Fibroblast of pulmonary artery (primary cell): ENCODE measurements around the gene FGF1.

ENCODE experiments used
- DNase-seq: peaks from one replicate; pipeline ENCODE4 v3.0.0-alpha.2; 2010; ENCODE audit warnings: low read depth
- H3K4me3 ChIP-seq: replicated peaks from 2 replicates; pipeline ENCODE4 v1.5.1; 2011; ENCODE audit warnings: low read depth, mild to moderate bottlenecking, control low read depth, low read length, moderate library complexity
- TF ChIP-seq, protein P1 (sequence below): IDR thresholded peaks from 2 replicates; pipeline ENCODE4 v1.5.1; 2011; ENCODE audit warnings: mild to moderate bottlenecking, control low read depth, low read length, inconsistent platforms; ENCODE audit errors: missing control alignments

FGF1 gene

DNA sequence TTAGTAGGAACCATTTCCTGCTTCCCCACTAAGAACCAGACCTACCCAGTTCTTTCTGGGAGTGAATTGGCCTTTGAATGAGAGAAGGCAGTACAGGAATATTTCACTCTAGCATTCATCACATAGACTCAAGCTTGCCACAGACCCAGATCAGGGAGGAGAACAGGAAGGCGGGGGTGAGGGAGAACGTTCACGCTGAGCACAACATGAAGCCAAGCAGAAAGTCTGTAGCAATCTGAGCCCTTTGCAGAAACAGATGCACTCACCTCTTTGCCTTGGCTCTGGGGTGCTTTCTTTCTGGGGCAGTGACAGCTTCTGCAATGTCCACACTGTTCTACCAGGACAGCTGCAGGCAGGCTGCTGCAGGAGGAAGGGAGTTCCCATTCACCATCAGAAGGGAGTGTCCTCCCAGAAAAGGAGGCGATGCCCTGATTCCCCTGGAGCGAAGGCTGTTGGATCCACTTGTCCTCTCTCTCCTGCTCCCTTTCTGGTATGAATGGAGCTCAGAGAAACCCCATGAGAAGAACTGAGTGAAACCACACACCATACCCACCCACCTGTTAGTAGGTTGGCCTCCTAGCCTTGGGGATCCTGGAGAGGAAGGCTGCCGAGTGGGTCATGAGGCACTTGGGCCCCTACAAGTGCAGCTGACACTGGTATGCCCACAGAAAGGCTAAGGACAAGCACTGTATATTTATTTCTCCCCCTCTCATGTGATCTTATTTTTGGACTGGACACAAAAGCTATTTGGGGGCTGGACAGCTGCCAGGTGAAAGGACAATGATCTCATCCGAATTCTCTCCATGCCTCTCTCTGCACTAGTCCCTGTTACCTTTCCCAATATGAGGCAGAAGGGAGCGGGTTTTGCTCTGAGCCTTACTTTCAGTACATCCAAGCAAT lies 11.7 kb upstream of the FGF1 start:
- DNase-seq = peak; percentile 90
- TF ChIP-seq, protein P1, sequence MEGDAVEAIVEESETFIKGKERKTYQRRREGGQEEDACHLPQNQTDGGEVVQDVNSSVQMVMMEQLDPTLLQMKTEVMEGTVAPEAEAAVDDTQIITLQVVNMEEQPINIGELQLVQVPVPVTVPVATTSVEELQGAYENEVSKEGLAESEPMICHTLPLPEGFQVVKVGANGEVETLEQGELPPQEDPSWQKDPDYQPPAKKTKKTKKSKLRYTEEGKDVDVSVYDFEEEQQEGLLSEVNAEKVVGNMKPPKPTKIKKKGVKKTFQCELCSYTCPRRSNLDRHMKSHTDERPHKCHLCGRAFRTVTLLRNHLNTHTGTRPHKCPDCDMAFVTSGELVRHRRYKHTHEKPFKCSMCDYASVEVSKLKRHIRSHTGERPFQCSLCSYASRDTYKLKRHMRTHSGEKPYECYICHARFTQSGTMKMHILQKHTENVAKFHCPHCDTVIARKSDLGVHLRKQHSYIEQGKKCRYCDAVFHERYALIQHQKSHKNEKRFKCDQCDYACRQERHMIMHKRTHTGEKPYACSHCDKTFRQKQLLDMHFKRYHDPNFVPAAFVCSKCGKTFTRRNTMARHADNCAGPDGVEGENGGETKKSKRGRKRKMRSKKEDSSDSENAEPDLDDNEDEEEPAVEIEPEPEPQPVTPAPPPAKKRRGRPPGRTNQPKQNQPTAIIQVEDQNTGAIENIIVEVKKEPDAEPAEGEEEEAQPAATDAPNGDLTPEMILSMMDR = no peak
- no peak overlapping the region for H3K4me3 ChIP-seq

DNA sequence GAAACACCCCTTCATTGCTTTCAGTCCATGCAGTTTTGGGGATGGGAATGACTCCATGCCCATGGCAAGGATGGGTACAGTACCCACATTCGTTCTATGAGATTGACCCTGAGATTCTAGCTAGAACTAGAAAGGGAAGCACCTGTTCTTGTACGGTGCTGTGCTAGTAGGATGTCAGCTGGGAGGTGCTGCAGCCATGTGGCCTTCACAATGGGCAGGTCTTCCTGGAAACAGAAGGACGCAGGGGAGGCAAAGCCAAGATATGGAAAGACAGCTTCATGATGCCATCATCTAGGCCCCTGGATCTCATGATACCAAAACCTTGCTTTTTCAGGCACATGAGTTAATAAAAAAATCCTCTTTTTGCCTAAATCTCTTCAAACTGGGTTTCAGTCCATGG lies 10.5 kb upstream of the FGF1 start:
- TF ChIP-seq, protein P1 = no peak
- DNase-seq = no peak
- no peak overlapping the region for H3K4me3 ChIP-seq

DNA sequence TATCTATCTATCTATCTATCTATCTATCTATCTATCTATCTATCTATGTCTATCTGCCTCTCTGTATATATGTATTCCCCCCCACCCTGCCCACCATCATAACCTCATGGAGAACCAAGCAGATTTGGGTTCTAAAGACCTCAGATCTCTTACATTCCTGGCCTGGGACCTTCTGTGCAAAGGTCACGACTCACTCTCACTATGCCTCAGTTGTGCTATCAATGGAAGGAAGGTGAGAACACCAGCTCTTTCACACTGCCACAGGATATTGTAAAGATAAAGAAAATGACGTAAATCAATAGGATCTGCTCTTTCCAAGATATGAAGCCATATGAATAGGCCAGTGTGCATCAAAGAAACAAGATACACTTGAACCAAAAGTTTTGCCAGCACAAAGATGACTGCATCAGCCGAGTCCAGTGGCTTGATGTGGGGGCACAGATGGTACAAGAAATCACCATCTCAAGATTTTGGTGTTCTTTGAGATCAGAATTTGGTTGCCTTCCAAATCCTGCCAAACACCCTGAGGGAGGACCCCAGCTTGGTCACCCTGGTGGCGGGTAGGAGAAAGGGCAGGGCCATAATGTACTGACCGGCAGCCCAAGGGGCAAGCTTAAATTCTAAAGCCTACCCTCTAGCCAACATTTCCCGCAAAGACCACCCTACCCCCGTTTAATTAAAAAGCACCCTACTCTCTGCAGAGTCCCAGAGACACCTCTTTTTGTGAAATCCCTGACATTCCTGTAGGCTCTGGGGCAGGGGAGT lies 8.4 kb upstream of the FGF1 start:
- H3K4me3 ChIP-seq = no peak overlapping the region
- TF ChIP-seq, protein P1 = peak; percentile 16
- no peak for DNase-seq

DNA sequence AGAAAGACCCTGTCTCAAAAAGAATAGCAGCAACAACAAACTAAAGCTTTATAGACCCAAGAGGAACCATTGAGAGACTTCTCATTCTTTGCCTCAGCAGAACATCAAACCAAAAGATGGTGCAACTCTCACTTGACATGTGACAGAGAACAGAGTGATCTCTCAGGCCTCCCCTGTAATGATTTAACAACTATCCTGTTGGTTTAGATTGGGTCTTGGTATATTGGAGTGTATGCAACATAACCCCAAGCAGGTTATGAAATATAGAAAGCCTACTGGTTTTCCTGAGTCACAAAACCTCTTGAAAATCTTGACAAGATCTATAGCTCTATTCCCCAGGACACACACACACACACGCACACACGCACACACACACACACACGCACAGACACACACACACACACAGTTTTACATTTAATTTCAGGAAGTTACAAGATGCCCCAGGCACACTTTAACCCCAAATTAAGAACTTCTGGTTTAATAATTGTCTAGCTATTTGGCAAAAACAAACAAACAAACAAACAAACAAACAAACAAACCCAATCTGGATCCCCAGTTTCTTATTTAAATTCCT lies 6.5 kb upstream of the FGF1 start:
- no peak overlapping the region for H3K4me3 ChIP-seq
- DNase-seq = no peak
- TF ChIP-seq, protein P1 = no peak

DNA sequence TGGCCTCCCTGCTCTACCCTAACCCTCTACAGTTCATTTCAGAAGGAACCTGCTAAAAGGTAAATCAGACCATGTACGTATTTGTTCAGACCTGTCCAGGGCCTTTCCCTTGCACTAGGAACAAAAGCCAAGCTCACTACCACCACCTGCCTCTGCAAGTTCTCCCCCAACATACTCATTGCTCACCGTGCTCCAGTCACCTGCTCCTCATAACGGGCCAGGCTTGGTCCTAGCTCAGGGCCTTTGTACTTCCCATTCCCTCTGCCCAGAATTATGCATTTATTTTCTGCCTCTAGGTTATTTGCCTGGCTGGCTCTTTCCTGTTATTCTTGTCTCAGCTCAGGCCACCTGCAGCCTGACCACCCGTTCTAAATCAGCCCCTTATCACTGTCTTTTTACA lies 4.8 kb upstream of the FGF1 start:
- H3K4me3 ChIP-seq = no peak overlapping the region
- no peak for DNase-seq
- TF ChIP-seq, protein P1 = no peak

DNA sequence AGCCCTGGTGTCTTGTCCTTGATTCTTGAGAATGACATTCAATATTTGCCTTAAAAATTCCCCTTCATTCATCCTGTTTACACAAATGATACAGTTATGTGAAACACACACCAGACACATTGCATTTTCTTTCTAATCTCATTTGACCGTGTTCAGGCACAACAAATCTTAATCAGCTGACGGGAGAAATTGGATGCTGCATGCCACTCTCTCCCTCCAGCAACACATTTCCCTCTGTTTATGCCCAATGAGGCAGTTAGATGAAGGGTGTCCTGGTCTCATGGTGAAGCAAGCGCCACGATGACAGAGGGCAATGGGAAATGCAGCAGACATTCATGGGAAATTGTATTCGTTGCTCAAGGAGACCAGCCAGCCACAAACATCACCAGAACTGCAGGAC lies 3.2 kb upstream of the FGF1 start:
- no peak for DNase-seq
- TF ChIP-seq, protein P1 = no peak
- H3K4me3 ChIP-seq = no peak overlapping the region
